ENCODE results near the gene UAP1L1. TPM values are rescaled to one million over a fixed set of nuclear protein-coding genes. Genes with fewer than 3 reads are reported as not detected.

The UAP1L1 gene
- total and polyA plus RNA-seq, 2 of the 8 experiments (the other 6 are each of a cell fraction or from before 2014, with no cell fraction given), result 2.0 to 5.4 TPM

GRCh38 chr9:137028263-137029057 lies 48.9 kb upstream of the UAP1L1 start:
- H3K27ac ChIP-seq (ENCODE audit: low read depth, low read length), result no peak overlapping the region
- no peak for TF ChIP-seq ZNF274 (IDR thresholded peaks at IDR 0.05; ENCODE audit: borderline replicate concordance, extremely low read depth, low read length)
- no peak for TF ChIP-seq GABPA (IDR thresholded peaks at IDR 0.05; ENCODE audit: borderline replicate concordance, insufficient read depth, low read length)
- no peak for TF ChIP-seq POLR2A (IDR thresholded peaks at IDR 0.05; ENCODE audit: control extremely low read depth in 1 of 2, low read depth in 2 of 2, low read length in 2 of 2)
- no peak for TF ChIP-seq HDAC6 (IDR thresholded peaks at IDR 0.05; ENCODE audit: low read depth, low read length)
- TF ChIP-seq CEBPB (IDR thresholded peaks at IDR 0.05; ENCODE audit: low read depth, low read length), result no peak
- peak; percentile 8 for TF ChIP-seq EZH2 (IDR thresholded peaks at IDR 0.05; ENCODE audit: low read depth, low read length, severe bottlenecking)
- TF ChIP-seq EGR1 (IDR thresholded peaks at IDR 0.05; ENCODE audit: borderline replicate concordance, low read depth, low read length), result peak; percentile 60; the same call in 1 of the 2 replicates
- TF ChIP-seq BCL11A (IDR thresholded peaks at IDR 0.05; ENCODE audit: low read depth in 2 of 2, low read length in 2 of 2), result no peak
- TF ChIP-seq MAX (IDR thresholded peaks at IDR 0.05), result no peak; the same call in none of the 2 replicates
- peak; percentile 70 for TF ChIP-seq KDM4A (IDR thresholded peaks at IDR 0.05; ENCODE audit: low read depth, low read length, severe bottlenecking)

More at GRCh38 chr9:137028263-137029057, 48.9 kb upstream of the UAP1L1 start:
- ChIA-PET POLR2A (ENCODE audit: partially characterized antibody) (interaction anchor here (1.0 to 1.9 kb wide), 5 partner anchors 16 to 214 kb away, joined by 3 to 6 read pairs (median 4); partner anchors contain the start of gene TUBB4B), CTCF (ENCODE audit: partially characterized antibody) (interaction anchor here (0.7 to 8.5 kb wide), 71 partner anchors 9 to 440 kb away, joined by 3 to 110 read pairs (median 5); partner anchors contain the start of genes AJM1, C8G, CLIC3 and GRIN1)
- H2BK5ac ChIP-seq (ENCODE audit: low read depth, low read length), result no peak overlapping the region
- WGBS, 2 experiments (ENCODE audit: extremely low coverage in 1 of 2, insufficient coverage in 1 of 2, insufficient read length in 1 of 2, insufficient replicate concordance in 2 of 2, low coverage in 1 of 2, low lambda C conversion rate in 2 of 2, missing lambda C conversion rate in 1 of 2), result 8% methylated on average over 56 of the region's 98 CpGs; no CpG with 5 or more reads in 1 of the 2 experiments
- H2BK20ac ChIP-seq (ENCODE audit: low read length), result no peak overlapping the region
- H3K36me3 ChIP-seq (ENCODE audit: control insufficient read depth in 2 of 4, insufficient read depth in 4 of 4, low read length in 3 of 4), result no peaks in the 10 kb centered on the region
- no peak for FAIRE-seq
- H3K56ac ChIP-seq (replicated peaks; ENCODE audit: insufficient read length, low read depth, low read length), result no peak overlapping the region
- H2BK120ac ChIP-seq (replicated peaks; ENCODE audit: low read depth, low read length), result no peak overlapping the region
- peak overlapping the region; percentile 60 for H3K18ac ChIP-seq (ENCODE audit: extremely low read depth, low read length)
- no peaks in the 10 kb centered on the region for H3K9me3 ChIP-seq (ENCODE audit: insufficient read depth in 2 of 2, low read depth in 1 of 2, low read length in 1 of 2)
- H4K91ac ChIP-seq (replicated peaks; ENCODE audit: insufficient read length, low read length), result no peak overlapping the region
- no peak overlapping the region for H2AK5ac ChIP-seq (ENCODE audit: low read depth, low read length)
- H3K79me2 ChIP-seq (ENCODE audit: control insufficient read depth in 1 of 2, insufficient read depth in 2 of 2, low read length in 2 of 2), result no peaks in the 10 kb centered on the region
- no peak overlapping the region for H4K5ac ChIP-seq (ENCODE audit: insufficient read length, low read depth, low read length)
- H3K79me1 ChIP-seq (ENCODE audit: low read depth, low read length), result no peaks in the 10 kb centered on the region
- peaks cover 0 to 4% of the 10 kb centered on the region in 2 experiments for H4K20me1 ChIP-seq (replicated peaks in 1 of 2; ENCODE audit: control insufficient read depth in 1 of 2, insufficient read depth in 2 of 2, low read length in 2 of 2)
- H2BK12ac ChIP-seq (ENCODE audit: low read depth, low read length), result no peak overlapping the region
- H3K23ac ChIP-seq (ENCODE audit: insufficient read length), result no peak overlapping the region
- peaks cover 0 to 11% (median 3%) of the 10 kb centered on the region in 4 experiments; a peak in 5 of 7 replicates for H3K4me1 ChIP-seq (replicated peaks in 1 of 4; ENCODE audit: control insufficient read depth in 3 of 4, insufficient read depth in 4 of 4, low read length in 3 of 4)
- peak overlapping the region; percentile 39 to 91 for H3K4me2 ChIP-seq (ENCODE audit: insufficient read depth in 1 of 2, low read depth in 2 of 2, low read length in 2 of 2)
- no peak overlapping the region for H3K4ac ChIP-seq (replicated peaks; ENCODE audit: insufficient read length, low read depth, low read length)
- H4K8ac ChIP-seq (ENCODE audit: extremely low read depth, insufficient read depth, low read length), result peak overlapping the region; percentile 46; the same call in 1 of the 2 replicates
- H3K4me3 ChIP-seq (ENCODE audit: extremely low read depth in 1 of 4, insufficient read depth in 2 of 4, low read depth in 3 of 4, low read length in 4 of 4), result peak overlapping the region; percentile 37 to 78 (median 46); a peak in 7 of 8 replicates
- H2BK15ac ChIP-seq (ENCODE audit: low read length), result no peak overlapping the region
- H3K27me3 ChIP-seq (replicated peaks in 1 of 4; ENCODE audit: control insufficient read depth in 3 of 4, extremely low read depth in 1 of 4, insufficient read depth in 3 of 4, low read length in 3 of 4), result peaks cover 1 to 27% (median 15%) of the 10 kb centered on the region in 4 experiments; a peak in 6 of 7 replicates
- H3K14ac ChIP-seq (ENCODE audit: insufficient read length), result no peak overlapping the region
- DNase-seq (ENCODE audit: low read depth in 1 of 2, low spot score in 2 of 2), result peak in 1 of 2 experiments; percentile 77
- peaks cover 4% of the 10 kb centered on the region; the same call in 1 of the 2 replicates for H3K23me2 ChIP-seq (ENCODE audit: low read depth, low read length)
- H2AFZ ChIP-seq (ENCODE audit: low read length), result peak overlapping the region; percentile 82; the same call in 1 of the 2 replicates
- no peak overlapping the region; a peak in 2 of 7 replicates for H3K9ac ChIP-seq (replicated peaks in 1 of 4; ENCODE audit: extremely low read depth in 1 of 4, low read depth in 3 of 4, low read length in 3 of 4)
